Caco-2 (cell line): ENCODE measurements around the gene CTSD. TPM values are rescaled to one million over a fixed set of nuclear protein-coding genes. Genes with fewer than 3 reads are reported as not detected.

Experiments used
- BruUV-seq: library from RNA; stranded (reverse); fragments of 400-500 nt; replicated peaks from 2 replicates; lab custom pipeline; 2021; lab: Mats Ljungman, UMichigan
- CTCF ChIA-PET: fragments of 300-600 bp; sonication (Branson Sonifier 250); formaldehyde crosslinking; loops from one replicate; lab custom pipeline; 2022; ENCODE audit warnings: antibody characterized with exemption; lab: Charles Lee
- POLR2A ChIA-PET: fragments of 300-600 bp; sonication (Branson Sonifier 250); formaldehyde crosslinking; loops from one replicate; lab custom pipeline; 2022; ENCODE audit warnings: antibody characterized with exemption; lab: Charles Lee
- DNase-seq, 2 experiments: peaks; one replicate each; pipeline versions ENCODE4 v3.0.0 to v3.0.0-alpha.2; 2020 to 2022
- H3K27me3 ChIP-seq: replicated peaks from 2 replicates; pipeline ENCODE4 v1.6.0; 2011; ENCODE audit warnings: low read length; ENCODE audit not compliant: control insufficient read depth, insufficient read depth
- H3K36me3 ChIP-seq: 2 replicates; pipeline ENCODE4 v1.5.1; 2011; ENCODE audit warnings: low read length; ENCODE audit not compliant: control insufficient read depth, insufficient read depth
- H3K4me1 ChIP-seq: fragments of 250-450 bp; sonication (Bioruptor Pico); 2 replicates; pipeline ENCODE4 v1.5.1; 2020; ENCODE audit warnings: mild to moderate bottlenecking
- H3K4me3 ChIP-seq: 2 replicates; pipeline ENCODE4 v1.5.1; 2011; ENCODE audit warnings: low read depth, mild to moderate bottlenecking, control low read depth, low read length
- H3K9me3 ChIP-seq: fragments of 250-450 bp; sonication (Bioruptor Pico); 2 replicates; pipeline ENCODE4 v1.5.1; 2020; ENCODE audit warnings: mild to moderate bottlenecking, moderate library complexity
- H3K27ac Mint-ChIP-seq: one replicate; pipeline ENCODE4 v1.8.0; 2022; ENCODE audit warnings: mixed read lengths; ENCODE audit not compliant: unreplicated experiment
- H3K27me3 Mint-ChIP-seq: one replicate; pipeline ENCODE4 v1.8.0; 2022; ENCODE audit warnings: mixed read lengths; ENCODE audit not compliant: insufficient read depth, unreplicated experiment
- H3K36me3 Mint-ChIP-seq: one replicate; pipeline ENCODE4 v1.8.0; 2022; ENCODE audit warnings: mild to moderate bottlenecking, mixed read lengths; ENCODE audit not compliant: insufficient read depth, unreplicated experiment
- H3K4me1 Mint-ChIP-seq: one replicate; pipeline ENCODE4 v1.8.0; 2022; ENCODE audit warnings: low read depth, mixed read lengths; ENCODE audit not compliant: unreplicated experiment
- H3K4me3 Mint-ChIP-seq: one replicate; pipeline ENCODE4 v1.8.0; 2022; ENCODE audit warnings: mild to moderate bottlenecking, moderate library complexity, mixed read lengths; ENCODE audit not compliant: unreplicated experiment
- H3K9me3 Mint-ChIP-seq: one replicate; pipeline ENCODE4 v1.8.0; 2022; ENCODE audit warnings: mixed read lengths; ENCODE audit not compliant: unreplicated experiment
- intact Hi-C: fragments of 100-400 bp; cut with micrococcal nuclease; formaldehyde crosslinking; loops from one replicate; pipeline ENCODE4 v1.10.0; 2022; ENCODE audit not compliant: unreplicated experiment
- total RNA-seq: library from RNA; stranded (reverse); gene quantifications from 2 replicates; pipeline ENCODE4 v1.2.3, GENCODE V29; 2022
- TF ChIP-seq, protein P1 (sequence below), 2 experiments: fragments of 200-600 bp in 1 of 2; IDR thresholded peaks; 1 replicate in 1 of 2; 2 replicates in 1 of 2; pipeline versions ENCODE4 v1.5.1 to v1.8.0; 2011 to 2022; ENCODE audit warnings: antibody characterized with exemption in 1 of 2, control low read depth in 1 of 2, inconsistent platforms in 1 of 2, low read depth in 1 of 2, low read length in 1 of 2, mild to moderate bottlenecking in 1 of 2, moderate library complexity in 1 of 2; ENCODE audit not compliant: insufficient read depth in 1 of 2, severe bottlenecking in 1 of 2, unreplicated experiment in 1 of 2

CTSD gene
- total RNA-seq, 1 experiment from 2014 or later, result 335 TPM

GRCh38 chr11:1772270-1773130, 8.8 kb upstream of the CTSD start:
- peak; percentile 42 to 63 for DNase-seq
- peaks cover 8% of the 10 kb centered on the region for H3K4me1 ChIP-seq
- BruUV-seq, result no TSS peak
- H3K36me3 ChIP-seq, result no peaks in the 10 kb centered on the region
- Mint-ChIP-seq H3K9me3 (no peaks in the 10 kb centered on the region), H3K4me1 (peaks cover 11% of the 10 kb centered on the region), H3K4me3 (peak overlapping the region; percentile 32), H3K27me3 (no peaks in the 10 kb centered on the region), H3K27ac (peak overlapping the region; percentile 74), H3K36me3 (no peaks in the 10 kb centered on the region)
- H3K9me3 ChIP-seq, result no peaks in the 10 kb centered on the region
- H3K27me3 ChIP-seq, result no peaks in the 10 kb centered on the region
- TF ChIP-seq, protein P1, sequence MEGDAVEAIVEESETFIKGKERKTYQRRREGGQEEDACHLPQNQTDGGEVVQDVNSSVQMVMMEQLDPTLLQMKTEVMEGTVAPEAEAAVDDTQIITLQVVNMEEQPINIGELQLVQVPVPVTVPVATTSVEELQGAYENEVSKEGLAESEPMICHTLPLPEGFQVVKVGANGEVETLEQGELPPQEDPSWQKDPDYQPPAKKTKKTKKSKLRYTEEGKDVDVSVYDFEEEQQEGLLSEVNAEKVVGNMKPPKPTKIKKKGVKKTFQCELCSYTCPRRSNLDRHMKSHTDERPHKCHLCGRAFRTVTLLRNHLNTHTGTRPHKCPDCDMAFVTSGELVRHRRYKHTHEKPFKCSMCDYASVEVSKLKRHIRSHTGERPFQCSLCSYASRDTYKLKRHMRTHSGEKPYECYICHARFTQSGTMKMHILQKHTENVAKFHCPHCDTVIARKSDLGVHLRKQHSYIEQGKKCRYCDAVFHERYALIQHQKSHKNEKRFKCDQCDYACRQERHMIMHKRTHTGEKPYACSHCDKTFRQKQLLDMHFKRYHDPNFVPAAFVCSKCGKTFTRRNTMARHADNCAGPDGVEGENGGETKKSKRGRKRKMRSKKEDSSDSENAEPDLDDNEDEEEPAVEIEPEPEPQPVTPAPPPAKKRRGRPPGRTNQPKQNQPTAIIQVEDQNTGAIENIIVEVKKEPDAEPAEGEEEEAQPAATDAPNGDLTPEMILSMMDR (IDR thresholded peaks at IDR 0.05; ENCODE audit: insufficient read depth in 1 of 2, low read depth in 1 of 2, low read length in 1 of 2, severe bottlenecking in 1 of 2, unreplicated experiment in 1 of 2), result no peak
- ChIA-PET POLR2A (interaction anchor here (0.6 to 0.7 kb wide), 2 partner anchors 153 to 911 kb away, joined by 3 read pairs; no protein-coding TSS in a partner anchor), CTCF (interaction anchor here (0.6 kb wide), 1 partner anchor 24 kb away, joined by 3 read pairs; no protein-coding TSS in a partner anchor)
- intact Hi-C loops, result no loop called here
- no peak overlapping the region for H3K4me3 ChIP-seq

- no TSS peak for BruUV-seq
- peak overlapping the region; percentile 74 for H3K27ac Mint-ChIP-seq
- no peaks in the 10 kb centered on the region for H3K36me3 Mint-ChIP-seq
- Histone ChIP-seq H3K4me1 (peaks cover 8% of the 10 kb centered on the region), H3K27me3 (no peaks in the 10 kb centered on the region), H3K36me3 (no peaks in the 10 kb centered on the region), H3K9me3 (no peaks in the 10 kb centered on the region), H3K4me3 (no peak overlapping the region)
- H3K27me3 Mint-ChIP-seq, result no peaks in the 10 kb centered on the region
- POLR2A ChIA-PET, result interaction anchor here (0.6 to 0.7 kb wide), 3 partner anchors 14 to 910 kb away, joined by 3 to 5 read pairs (median 3); no protein-coding TSS in a partner anchor
- TF ChIP-seq, protein P1 (IDR thresholded peaks at IDR 0.05; ENCODE audit: insufficient read depth in 1 of 2, low read depth in 1 of 2, low read length in 1 of 2, severe bottlenecking in 1 of 2, unreplicated experiment in 1 of 2), result no peak
- H3K9me3 Mint-ChIP-seq, result no peaks in the 10 kb centered on the region
- DNase-seq, result no peak
- CTCF ChIA-PET, result interaction anchor here (0.6 kb wide), 1 partner anchor 25 kb away, joined by 3 read pairs; no protein-coding TSS in a partner anchor
- H3K4me1 Mint-ChIP-seq, result peaks cover 11% of the 10 kb centered on the region
- intact Hi-C loops, result no loop called here
- H3K4me3 Mint-ChIP-seq, result no peak overlapping the region
These were observed 8.0 kb upstream of the CTSD start for GRCh38 chr11:1771700-1772099.

GRCh38 chr11:1771273-1771672, 7.5 kb upstream of the CTSD start:
- POLR2A ChIA-PET, result interaction anchor here (0.6 kb wide), 1 partner anchor 14 kb away, joined by 5 read pairs; no protein-coding TSS in a partner anchor
- peaks cover 11% of the 10 kb centered on the region for H3K4me1 Mint-ChIP-seq
- CTCF ChIA-PET, result no interaction called here
- no peak for DNase-seq
- H3K9me3 ChIP-seq, result no peaks in the 10 kb centered on the region
- H3K27ac Mint-ChIP-seq, result peak overlapping the region; percentile 74
- no TSS peak for BruUV-seq
- H3K4me3 Mint-ChIP-seq, result no peak overlapping the region
- H3K27me3 ChIP-seq, result no peaks in the 10 kb centered on the region
- no peaks in the 10 kb centered on the region for H3K9me3 Mint-ChIP-seq
- no peaks in the 10 kb centered on the region for H3K36me3 Mint-ChIP-seq
- no peaks in the 10 kb centered on the region for H3K36me3 ChIP-seq
- intact Hi-C loops, result no loop called here
- TF ChIP-seq, protein P1 (IDR thresholded peaks at IDR 0.05; ENCODE audit: insufficient read depth in 1 of 2, low read depth in 1 of 2, low read length in 1 of 2, severe bottlenecking in 1 of 2, unreplicated experiment in 1 of 2), result no peak
- H3K4me3 ChIP-seq, result no peak overlapping the region
- peaks cover 8% of the 10 kb centered on the region for H3K4me1 ChIP-seq
- no peaks in the 10 kb centered on the region for H3K27me3 Mint-ChIP-seq
